ENCODE measurements around the gene RMC1. TPM values are rescaled to one million over a fixed set of nuclear protein-coding genes. Genes with fewer than 3 reads are reported as not detected.

Gene RMC1
- total RNA-seq, 1 donor from 2014 or later, result 26.1 TPM

- DNase-seq (ENCODE audit: extremely low read depth, low read depth, low spot score), result no peak
These were observed 75.8 kb downstream of the RMC1 start for GRCh38 chr18:23578891-23579653.

- no peak for DNase-seq (ENCODE audit: extremely low read depth, low read depth, low spot score)
These were observed 77.5 kb downstream of the RMC1 start for GRCh38 chr18:23580677-23581367.

Other genes with a start within 250 kb of the RMC1 start
- gene RIOK3, start 50.2 kb upstream of the RMC1 start, total RNA-seq, result 48.9 and 68.8 TPM in 2 replicates
- 62.0 and 107 TPM in 2 replicates for gene NPC1, start 83.0 kb downstream of the RMC1 start, total RNA-seq
- gene ANKRD29, start 159.4 kb downstream of the RMC1 start, total RNA-seq, result 0.24 and 0.58 TPM in 2 replicates
- gene LAMA3, start 185.9 kb downstream of the RMC1 start, total RNA-seq, result 1.9 and 4.9 TPM in 2 replicates

All from glomerular endothelial cell (primary cell).